HG02759 (cell line): Measurements from ENCODE around the gene ASF1B.
A peak's percentile ranks its signal among the peaks of the same experiment; 100 is the strongest.

Experiments used
- ATAC-seq: cut with Tn5 transposase; IDR thresholded peaks from one replicate; pipeline ENCODE4 v1.9.1; 2021; ENCODE audit warnings: mild to moderate bottlenecking, moderate library complexity; ENCODE audit not compliant: unreplicated experiment

Gene ASF1B

DNA sequence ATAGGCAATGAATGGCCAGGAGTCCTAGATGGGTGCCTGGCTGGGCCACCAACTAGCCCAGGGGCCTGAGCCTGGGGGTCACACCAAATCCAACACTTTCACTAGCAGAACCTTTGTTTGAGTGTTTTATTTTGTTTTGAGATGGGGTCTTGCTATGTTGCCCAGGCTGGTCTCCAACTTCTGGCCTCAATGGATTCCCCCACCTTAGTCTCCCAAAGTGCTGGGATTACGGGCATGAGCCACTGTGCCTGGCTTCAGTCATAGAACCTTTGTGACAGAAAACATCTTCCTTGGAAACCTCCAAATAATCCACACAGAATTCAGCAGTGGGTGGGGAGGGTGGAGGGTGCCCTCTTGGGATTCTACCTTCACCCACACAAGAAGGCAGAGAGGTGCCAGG is 24.9 kb downstream of the ASF1B start:
- ATAC-seq, result no peak

GRCh38 chr19:14110650-14111049 is 25.7 kb downstream of the ASF1B start:
- no peak for ATAC-seq

DNA sequence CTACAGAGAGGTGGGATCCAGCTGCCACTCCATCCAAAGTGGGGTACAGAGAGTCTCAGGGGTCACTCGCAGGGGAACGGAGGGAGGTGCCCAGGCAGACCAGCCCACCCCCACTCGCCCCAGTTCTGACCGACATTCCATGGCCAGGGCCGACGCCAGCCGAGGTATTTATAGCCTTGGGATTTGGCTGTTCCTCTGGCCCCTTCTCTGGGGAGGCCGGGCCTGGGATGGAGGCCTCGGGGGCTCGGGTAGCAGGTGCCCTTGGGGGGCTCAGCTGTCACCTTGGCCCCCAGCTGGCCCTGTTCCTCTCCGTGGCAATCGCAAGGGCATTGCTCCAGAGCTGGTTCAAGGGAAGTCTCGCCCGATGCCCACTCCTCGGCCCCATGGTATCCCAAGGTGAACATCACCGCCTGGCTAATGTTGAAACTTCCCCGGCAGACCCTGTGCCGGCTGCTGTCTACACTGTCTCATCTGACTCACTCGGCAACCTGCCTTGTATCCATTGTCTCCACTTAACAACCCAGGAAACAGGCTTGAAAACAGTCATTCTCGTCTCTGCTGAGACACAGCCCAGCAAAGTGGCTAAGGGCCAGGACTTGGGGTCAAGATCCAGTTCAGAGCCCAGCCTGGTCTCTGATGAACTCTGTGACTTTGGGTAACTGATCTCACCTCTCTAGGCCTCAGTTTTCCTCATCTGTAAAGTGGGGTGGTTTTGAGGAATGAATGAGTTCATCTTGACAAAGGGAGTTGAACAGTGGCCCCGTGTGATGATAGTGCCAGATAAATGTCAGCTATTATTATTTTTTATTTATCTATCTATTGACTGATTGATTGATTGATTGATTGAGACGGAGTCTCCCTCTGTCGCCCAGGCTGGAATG is 28.6 kb downstream of the ASF1B start:
- no peak for ATAC-seq

DNA sequence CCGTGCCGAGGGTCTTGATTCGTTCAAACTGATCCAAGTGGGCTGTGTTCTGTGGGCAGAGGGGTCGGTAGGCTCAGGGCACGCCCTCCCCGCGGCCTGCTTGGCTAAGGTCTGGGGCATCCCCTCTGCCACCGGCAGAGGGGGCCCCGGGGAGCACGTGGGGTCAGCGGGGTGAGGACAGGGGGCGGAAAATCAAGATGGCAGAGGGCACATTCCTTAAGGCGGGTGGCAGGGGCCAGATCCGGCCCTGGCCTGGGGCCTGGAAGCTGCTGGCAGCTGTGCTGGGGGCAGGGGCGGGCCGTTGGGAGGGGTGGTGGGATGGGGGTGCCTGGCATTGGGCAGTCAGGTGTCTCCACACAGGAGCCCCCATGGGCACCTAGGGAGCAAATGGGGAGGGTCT is 29.5 kb downstream of the ASF1B start:
- ATAC-seq, result no peak

DNA sequence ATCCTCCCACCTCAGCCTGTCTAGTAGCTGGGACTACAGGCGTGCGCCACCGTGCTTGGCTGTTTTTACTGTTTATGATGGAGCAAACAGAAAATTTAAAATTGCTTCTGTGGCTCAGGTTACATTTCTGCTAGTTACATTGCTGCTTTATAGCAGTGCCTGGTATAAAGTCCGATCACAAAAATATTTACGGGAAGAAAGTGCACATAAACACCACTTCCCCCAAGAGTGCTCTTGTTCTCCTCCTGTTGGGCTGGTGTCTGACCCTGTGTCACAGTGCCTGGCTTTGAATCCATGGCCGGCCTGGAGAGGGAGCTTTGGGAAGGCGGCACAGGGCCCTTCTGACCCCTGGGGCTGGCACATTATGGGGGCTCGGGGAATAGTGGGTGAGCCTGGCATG is 30.7 kb downstream of the ASF1B start:
- no peak for ATAC-seq

- ATAC-seq, result no peak
Observed at GRCh38 chr19:14103310-14103709, 33.1 kb downstream of the ASF1B start.

GRCh38 chr19:14102756-14103155 is 33.6 kb downstream of the ASF1B start:
- ATAC-seq, result no peak

DNA sequence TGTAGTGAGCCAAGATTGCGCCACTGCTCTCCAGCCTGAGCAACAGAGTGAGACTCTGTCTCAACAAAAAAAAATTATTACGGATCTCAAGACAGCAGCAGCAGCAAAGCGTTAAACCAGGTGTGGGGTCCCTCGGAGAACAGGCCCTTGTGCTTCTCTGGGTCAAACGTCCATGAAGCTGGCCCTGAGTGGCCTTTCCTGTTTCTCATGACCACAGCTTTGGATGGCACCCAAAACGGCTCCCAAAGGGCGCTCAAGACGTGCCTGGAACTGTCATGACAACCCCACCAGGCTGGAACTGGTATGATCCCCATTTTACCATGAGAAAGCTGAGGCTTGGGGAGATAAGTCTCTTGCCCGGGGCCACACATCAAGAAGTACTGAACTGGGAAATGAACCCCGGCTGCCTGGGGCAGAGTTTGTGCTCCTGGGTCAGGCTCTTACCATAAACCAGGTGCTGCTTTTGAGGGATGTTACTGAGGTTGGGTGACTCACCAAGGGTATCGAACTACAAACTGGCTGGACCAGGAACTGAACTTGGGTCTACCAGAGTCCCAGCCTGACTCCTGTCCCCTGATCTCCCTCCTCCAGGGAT is 34.2 kb downstream of the ASF1B start:
- no peak for ATAC-seq

DNA sequence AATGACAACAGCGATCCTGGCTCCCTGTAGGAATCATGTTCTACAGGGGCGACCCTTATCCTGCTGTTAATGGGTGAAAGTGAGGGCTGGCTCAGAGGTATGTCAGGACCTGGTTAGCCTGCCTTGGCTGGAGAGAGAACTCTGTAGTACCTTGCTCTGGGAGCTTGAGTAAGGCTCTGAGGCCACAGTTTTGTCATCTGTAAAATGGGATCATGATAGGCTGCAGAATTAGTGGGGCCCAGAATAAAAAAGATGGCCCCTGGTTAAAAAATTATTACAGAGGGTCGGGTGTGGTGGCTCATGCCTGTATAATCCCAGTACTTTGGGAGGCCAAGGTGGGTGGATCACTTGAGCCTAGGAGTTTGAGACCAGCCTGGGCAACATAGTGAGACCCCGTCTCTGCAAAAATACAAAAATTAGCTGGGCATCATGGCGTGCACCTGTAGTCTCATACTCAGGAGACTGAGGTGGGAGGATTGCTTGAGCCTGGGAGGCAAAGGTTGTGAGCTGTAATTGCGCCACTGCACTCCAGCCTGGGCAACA is 35.3 kb downstream of the ASF1B start:
- no peak for ATAC-seq

DNA sequence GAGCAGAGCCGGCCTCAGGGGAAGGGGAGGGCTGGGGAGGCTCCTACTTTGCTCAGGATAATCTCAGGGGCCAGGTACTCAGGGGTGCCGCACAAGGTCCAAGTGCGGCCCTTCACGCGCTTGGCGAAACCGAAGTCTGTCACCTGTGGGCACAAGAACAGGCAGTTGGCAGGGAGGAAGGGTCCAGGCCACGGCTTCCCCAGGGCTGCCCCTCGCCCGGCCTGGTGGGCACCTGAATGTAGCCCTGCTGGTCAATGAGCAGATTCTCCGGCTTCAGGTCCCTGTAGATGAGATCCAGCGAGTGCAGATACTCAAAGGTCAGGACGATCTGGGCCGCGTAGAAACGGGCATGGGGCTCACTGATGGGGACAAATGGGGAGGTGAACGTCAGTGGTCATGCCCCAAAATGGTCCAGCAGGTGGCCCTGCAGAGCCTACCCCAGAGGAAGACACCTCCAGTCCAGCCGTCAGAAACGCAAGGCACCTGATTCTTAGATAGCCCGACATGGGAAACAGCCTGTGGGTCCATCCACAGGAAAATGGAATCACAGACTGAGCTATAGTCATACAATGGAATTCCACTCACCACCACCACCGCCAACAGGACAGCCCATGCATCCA is 38.7 kb downstream of the ASF1B start:
- no peak for ATAC-seq

DNA sequence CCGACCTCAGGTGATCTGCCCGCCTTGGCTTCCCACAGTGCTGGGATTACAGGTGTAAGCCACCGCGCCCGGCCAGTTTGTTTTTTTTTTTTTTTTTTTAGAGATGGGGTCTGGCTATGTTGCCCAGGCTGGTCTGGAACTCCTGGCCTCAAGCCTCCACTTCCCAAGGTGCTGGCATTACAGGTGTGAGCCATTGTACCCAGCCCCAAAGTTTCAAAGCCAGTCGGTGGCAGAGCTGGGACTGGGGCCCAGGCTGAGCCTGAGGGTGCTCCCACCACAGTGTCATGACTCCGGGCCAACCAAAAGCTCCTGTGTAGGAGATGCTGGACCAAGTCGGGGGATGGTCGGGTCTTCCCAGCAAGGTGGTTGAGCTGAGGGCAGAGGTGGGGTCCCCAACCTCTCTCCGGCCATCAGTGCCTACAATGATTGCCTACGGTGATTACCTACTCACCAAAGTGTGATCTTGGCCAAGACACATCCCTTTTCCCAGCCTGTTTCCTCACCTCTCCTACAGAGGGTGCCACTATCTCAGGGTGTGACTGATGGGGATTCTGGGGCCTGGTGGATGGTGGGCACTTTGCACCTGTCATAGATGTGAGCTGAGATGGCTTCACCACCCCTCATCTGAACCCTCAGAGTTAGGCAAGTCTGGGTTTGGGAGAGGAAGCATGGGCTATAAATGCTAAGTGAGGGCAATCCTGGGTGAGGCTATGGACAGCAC is 40.0 kb downstream of the ASF1B start:
- no peak for ATAC-seq

DNA sequence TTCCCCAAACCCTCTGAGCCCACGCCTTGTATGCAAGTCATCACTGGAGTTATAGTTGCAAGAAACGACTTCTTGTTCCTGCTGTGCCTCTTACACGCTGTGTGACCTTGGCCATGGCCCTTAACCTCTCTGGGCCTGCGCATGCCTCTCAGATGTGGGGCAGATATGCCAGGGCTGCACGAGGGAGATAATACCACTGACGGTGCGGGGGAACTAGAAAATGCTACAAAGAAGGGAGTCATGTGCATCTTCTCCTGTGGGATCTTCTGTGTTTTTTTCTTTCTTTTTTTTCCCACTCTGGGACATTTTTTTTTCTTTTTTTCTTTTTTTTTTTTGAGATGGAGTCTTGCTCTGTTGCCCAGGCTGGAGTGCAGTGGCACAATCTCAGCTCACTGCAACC is 41.5 kb downstream of the ASF1B start:
- no peak for ATAC-seq

GRCh38 chr19:14093117-14093823 is 43.1 kb downstream of the ASF1B start:
- no peak for ATAC-seq

- ATAC-seq, result no peak
Observed at GRCh38 chr19:14091813-14092462, 44.5 kb downstream of the ASF1B start.

- peak; percentile 66 for ATAC-seq
Observed at GRCh38 chr19:14091081-14091812, 45.1 kb downstream of the ASF1B start.

DNA sequence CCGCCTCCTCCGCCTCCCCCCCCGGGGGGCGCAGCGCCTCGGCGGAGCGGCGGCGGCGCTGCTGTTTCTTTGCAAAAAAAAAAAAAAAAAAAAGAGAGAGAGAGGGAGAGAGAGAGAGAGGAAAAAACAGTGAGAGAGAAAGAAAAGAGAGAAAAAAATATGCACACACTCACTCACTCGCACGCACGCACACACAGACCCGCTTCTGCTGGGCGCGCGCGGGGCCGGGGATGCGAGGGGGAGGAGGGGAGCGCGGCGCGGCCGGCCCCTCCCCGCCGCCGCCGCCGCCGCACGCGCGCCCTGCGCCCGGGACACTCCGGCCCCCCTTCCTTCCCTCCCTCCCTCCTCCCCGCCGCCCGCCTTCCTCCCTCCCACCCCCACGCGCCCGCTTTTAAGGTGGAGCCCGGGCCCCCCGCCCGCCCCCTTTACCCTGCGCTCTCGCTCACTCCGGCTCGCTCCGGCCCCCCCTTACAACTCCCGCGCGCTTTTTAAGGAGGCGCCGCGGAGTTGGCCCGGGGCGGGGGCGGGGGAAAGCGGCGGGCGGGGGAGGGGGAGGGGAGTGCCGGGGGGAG is 45.8 kb downstream of the ASF1B start, which contains the start of gene SAMD1:
SAMD1 (minus strand) TSS at position 243 of the 572 bp plus-strand sequence.
- peak; percentile 52 for ATAC-seq

DNA sequence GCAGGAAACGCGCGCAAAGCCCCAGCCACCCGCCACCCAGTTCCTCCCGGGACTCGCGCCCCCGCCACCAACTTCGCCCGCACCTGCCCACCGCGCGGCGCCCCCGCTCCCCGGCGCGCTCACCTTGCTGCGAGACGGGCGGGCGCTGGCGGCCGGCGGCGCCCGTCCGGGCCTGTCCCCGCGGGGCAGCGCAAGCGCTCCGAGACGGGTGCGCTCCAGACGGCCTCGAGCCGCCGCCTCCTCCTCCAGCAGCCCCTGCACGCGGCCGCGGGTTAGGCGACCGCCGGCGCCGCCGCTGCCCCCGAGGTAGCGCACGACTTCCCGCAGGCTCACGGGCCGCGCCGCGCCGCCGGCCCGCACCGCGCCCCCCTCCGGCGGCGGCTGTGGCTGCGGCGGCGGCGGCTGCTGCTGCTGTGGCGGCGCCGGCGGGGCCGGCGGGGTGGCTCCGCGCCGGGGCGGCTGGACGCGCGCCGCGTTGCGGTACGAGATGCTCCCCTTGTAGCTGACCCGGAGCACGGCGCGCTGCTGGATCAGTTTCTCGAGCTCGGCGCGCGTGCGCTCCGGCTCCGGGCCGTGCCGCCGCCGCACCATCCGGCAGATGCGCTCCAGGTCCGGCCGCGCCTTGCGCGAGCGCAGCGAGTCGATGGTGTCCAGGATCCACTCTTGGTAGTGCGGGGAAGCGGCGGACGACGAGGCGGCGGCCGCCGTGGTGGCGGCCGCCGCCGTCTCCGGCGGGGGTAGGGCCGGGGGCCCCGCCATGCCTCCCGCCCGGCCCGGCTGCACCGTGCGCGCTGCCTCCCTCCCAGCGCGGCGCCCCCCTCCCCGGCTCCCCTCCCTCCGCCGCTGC is 46.5 kb downstream of the ASF1B start:
- ATAC-seq, result peak; percentile 30

DNA sequence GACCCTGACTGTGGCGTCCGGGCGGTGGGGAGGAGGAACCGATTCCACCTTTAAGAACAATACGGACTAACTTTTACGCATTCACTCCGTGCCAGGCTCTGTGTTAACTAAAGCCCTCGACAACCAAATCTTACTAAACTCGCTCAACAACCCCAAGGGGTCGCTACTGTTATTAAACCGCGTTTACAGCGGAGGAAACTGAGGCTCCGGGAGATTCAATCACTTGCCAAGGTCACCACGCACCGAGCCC is 47.1 kb downstream of the ASF1B start:
- ATAC-seq, result no peak
